EH (cell line): ENCODE data around the gene CAPZB.

ENCODE experiments used
- DNase-seq: peaks from one replicate; pipeline ENCODE4 v3.0.0-alpha.2; 2015; ENCODE audit warnings: low read depth

Gene CAPZB

GRCh38 chr1:19346026-19346425 is 139.3 kb downstream of the CAPZB start:
- no peak for DNase-seq

DNA sequence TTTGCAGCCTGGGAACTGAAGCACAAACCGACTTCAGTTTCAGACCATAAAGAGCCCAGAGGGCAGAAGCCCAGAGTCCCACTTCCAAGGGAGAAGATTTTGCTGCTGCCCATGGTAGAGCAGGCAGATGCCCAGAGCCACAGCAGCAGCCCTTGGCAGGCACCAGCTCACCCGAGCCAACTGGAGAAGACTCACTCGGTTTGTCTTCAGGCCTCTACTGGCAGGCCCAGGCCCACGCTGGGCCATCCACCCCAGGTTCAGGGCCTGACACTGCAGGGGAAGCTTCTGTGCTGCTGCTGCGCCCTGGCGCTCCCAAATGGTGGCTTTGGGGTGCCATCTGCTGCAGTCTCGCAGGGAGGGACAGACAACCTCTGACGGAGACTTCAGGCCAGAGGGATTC is 139.9 kb downstream of the CAPZB start:
- DNase-seq = no peak

DNA sequence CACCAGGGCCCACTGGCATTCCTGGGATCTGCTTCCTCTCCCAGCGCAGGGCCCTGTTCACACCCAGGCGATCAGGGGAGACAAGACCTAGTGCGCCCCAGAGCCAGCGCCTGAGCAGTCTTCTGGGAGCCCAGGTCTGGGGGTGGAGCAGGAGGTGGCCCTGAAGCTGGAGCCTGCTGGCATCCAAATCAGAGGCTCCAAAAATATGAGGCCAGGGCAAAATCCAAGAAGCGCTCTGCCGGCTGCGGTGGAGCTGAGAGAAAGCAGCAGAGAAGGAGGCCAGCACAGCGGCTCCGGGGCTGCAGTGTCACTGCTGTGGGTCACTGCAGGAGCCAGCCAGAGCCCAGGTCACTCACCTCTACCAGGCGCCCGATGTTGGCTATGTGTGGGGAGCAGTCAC is 140.5 kb downstream of the CAPZB start:
- DNase-seq = no peak

DNA sequence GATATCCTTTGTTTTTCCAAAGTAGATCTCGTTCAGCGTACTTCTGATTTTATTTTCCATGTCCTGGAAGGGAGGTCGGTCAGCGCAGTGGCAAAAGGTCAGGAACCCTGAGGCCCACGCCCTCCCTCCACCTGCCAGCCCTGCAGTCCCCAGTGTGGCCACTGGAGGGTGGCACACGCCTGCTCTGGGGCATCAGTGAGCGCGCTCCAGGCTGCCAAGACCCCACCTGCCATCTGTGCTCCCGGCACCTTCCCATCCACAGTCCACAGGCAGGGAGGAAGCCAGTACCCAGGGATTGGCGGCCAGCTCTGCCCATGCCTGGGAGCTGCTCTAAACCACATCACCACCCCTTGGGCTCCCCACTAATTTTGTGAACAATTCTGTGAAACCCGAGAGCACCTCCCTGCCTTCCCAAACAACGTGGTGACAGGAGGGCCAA is 140.9 kb downstream of the CAPZB start:
- peak; percentile 44 for DNase-seq

DNA sequence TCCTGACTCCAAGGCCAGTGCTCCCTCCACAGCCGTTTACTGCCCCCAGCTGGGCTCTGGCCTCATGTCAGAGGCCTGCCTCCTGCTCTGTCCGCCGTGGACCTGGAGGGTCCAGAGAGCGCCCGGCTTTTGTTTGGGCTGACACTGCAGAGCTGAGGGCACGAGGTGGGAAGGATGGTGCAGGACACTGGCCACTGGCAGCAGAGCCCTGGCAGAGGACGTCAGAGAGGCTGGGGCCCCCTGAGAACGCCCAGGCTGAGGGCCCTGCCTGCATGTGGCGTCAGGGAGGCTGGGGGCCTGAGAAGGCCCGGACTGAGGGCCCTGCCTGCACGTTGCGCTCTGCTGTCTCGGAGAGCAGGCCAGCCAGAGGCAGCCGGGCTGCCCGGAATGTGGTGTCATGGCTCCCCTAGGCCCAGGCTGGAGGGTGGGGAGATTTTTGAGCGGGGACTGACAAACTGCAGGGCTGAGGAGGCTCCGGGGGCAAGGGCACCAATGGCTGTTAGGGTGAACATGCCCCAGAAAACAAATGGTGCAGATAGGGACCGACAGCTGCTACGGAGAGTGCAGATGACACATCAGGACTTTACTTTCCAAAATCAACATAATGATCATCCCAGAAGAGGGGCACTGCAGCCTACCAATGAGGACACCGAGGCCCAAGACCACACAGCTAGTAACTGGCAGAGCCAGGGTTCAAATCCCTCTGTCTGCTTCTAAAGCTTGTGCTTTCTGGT is 141.6 kb downstream of the CAPZB start:
- no peak for DNase-seq

- DNase-seq = no peak
Measured at GRCh38 chr1:19342894-19343616, 142.3 kb downstream of the CAPZB start.

DNA sequence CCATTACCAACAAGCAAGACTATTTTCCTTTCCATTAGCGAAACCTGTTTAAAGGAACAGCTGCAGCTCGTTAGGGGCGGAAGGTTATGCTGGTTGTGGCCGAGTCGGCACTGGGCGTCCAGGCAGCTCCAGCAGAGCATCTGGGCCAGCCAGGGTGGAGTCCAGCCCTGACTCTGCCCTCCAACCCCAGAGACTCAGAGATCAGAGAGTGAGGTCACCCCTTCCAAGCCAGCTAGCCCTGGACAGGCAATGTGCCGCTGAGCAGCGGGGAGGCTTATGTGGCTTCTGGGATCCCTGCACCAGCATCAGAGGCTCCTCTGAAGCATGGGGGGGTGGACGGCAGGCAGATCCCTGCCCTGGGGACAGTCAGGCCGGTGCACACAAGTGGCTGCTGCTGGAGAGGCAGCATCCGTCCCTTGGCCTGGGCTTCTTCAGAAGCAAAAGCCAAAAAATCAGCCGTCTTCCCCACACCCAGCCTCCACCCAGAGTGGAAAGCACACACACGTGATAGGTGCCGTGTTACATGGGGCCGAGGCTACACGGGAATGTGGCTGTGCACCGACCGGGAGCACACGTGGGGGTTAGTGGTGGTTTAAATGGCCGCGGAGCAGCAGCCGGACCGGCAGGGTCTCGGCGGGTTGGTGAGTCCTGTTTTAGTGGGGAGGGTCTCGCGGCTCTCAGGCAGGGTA is 143.1 kb downstream of the CAPZB start:
- no peak for DNase-seq

DNA sequence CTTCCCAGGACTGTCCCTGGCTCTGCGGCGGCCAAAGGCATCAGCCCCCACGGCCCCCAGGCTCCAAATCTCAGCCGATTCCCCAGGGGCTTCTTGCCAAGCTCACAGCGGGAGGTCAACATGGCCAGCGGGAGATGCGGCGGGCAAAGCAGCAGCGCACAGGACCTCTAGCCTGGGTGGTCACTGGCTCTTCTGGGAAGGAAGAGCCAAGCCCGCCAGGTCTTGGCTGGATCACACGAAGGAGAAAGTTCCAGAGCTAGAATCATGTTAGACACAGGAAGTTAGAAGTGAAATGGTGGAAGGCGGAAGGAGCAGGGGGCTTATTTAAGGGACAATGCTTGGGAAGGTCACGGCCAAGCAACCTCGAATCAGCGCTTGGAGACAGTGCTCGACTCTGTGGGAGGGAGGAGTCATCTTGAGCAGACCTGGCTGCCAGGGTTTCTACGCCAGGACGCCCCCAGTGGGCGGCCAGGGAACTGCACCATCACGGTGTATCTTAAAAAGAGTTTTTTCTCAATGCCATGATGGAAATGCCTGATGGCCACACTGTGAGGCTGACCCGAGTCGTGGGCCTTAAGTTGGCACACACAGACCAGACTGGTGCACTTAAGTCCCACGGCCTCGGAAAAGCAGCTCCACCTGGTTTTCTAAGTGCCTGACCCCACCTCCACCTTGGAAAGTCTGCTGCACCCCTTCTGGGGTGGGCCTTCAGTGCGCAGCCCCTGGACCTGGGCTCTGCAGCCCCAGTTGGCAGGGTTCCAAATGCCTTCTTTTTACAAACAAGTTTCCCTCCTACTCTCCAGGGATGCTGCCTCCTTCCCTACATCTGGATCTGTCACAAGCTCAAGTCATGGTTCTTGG is 143.9 kb downstream of the CAPZB start:
- DNase-seq = peak; percentile 72

GRCh38 chr1:19340387-19340937 is 144.9 kb downstream of the CAPZB start:
- DNase-seq = no peak

DNA sequence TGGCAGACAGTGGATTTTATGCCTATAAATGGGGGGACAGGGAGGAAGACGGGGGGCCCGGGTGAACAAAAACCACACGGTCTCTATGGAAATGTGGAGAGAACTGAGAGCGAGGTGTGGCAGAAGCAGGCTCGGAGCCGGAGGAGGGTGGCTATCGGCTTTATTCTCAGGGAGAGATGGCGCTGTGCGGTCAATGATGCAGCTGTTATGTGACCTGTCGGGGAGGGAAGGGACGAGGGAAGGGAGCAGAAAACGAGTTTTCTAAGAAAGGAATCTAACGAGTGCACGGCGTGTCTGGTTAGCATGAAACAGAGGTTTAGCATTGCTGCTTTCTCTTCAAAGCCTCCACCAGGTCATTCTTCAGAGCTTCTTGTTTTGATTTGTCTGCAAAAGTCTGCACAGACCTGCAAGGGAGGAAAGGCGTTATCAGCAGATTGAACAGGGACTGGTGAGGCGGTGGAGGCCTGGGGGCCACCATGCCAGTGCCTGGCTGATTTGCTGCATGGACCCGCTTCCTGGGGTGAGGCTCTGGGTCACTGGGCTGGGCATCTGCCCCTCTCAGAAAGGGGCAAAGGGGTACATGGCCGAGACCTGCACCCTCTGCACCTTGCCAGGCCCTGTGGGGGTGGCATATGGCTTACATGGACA is 146.0 kb downstream of the CAPZB start:
- DNase-seq = no peak

DNA sequence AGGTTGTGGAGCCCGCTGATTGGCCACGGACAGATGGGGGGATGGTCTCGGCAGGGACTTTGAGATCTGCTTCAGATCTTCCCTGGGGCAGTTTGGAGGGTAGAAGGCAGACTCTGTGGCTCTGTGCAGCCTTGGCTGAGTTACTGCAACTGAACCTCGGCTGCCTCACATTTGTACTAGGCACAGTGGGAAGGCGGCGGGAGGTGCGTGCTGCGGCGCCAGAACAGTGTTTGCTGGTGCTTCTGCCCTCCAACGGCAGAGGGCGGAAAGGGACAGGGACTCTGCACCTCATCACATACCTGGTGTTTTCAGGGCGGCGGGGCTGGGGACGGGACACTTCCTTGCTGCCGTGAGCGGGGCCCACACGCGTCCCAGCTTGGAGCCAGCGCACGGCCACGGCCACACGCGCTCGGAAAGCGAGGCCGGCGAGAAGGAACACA is 147.0 kb downstream of the CAPZB start:
- peak; percentile 47 for DNase-seq

- DNase-seq = no peak
Measured at GRCh38 chr1:19337289-19337688, 148.1 kb downstream of the CAPZB start.

GRCh38 chr1:19336543-19336942 is 148.8 kb downstream of the CAPZB start:
- DNase-seq = no peak

GRCh38 chr1:19333587-19334354 is 151.6 kb downstream of the CAPZB start:
- DNase-seq = peak; percentile 35

DNA sequence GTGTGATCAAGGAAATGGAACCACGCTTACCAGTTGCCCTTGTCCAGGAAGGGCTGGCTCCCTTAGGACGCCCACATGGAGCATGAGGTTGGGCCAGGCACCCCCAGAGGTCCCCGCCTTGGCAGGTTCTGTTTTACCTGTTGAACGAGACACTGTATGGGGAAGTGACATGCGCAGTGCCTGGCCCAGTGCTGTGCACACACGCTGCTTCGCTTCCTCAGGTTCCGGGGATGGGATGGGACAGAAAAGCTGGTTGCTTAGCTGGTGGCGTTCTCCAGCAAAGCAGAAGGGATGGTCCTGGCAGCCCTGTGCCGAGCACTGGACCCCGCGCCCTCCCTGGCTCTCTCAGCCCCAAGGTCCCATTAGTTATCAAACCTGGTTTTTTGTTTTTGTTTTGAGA is 152.5 kb downstream of the CAPZB start:
- DNase-seq = no peak

- no peak for DNase-seq
Measured at GRCh38 chr1:19331262-19331878, 154.0 kb downstream of the CAPZB start.

DNA sequence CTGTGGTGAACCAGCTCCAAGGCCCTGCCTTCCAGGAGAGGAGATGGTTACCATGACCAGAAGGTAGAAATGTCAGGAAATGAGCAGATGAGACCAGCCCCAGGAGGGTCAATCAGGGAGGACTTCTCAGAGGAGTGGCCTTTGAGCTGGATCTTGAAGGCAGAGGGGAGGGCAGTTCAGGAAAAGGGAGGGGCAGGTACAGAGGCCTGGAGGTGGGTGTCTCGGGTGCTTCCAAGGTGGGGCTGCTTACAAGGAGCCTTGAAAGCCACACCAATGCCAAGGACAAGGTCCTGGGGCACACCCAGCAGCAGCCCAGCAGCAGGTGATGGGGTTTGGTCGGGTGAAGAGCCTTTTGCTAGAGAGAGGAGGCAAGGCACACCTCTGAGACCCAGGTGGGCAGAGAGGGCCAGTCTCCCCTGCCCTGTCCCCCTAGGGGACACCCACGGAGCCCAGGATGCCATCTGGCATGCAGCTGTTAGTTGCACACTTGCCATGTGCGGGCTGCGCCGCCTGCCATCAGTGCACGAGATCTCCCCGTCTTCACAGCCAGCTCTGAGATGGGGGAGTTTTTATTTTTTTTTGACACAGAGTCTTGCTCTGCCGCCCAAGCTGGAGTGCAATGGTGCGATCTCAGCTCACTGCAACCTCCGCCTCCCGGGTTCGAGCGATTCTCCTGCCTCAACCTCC is 154.7 kb downstream of the CAPZB start:
- DNase-seq = no peak

DNA sequence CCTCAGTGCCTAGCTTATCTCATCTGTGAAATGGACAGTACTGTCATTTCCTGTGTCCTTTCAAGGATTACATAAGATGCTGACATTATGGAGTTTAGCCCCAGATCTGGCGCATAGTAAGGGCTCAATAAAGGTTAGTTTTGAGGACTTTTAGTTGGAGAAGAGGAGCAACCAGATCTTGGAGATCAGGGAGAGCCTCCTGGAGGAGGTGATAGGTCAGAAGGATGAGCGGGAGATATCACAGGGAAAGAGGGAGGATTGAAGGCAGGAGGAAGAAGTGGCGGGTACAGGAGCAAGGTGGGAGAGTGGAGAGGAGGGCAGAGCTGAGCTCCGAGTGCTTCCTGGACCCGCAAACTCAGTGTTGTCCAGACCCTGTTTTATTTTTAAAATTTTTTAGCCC is 155.7 kb downstream of the CAPZB start:
- DNase-seq = no peak

GRCh38 chr1:19329188-19329587 is 156.2 kb downstream of the CAPZB start:
- no peak for DNase-seq
